Measurements from ENCODE around the gene CNKSR3.

- TF ChIP-seq CTCF (IDR thresholded peaks at IDR 0.05; ENCODE audit: borderline replicate concordance, extremely low read depth, low read length, poor library complexity, severe bottlenecking): no peak
- TF ChIP-seq EZH2 (IDR thresholded peaks at IDR 0.05; ENCODE audit: borderline replicate concordance, low read depth, low read length, severe bottlenecking): no peak
Measured at GRCh38 chr6:154388803-154389202, 121.7 kb downstream of the CNKSR3 start.

Measured in DND-41 (cell line).